ENCODE results near the gene OR51B4.
"Not testable (repeated sequence)": the region's sequence is repeated elsewhere in the genome, so short reads cannot be mapped to it uniquely, and the experiment has no call there.

OR51B4 gene

GRCh38 chr11:5339771-5340322 lies 38.1 kb upstream of the OR51B4 start:
- no peak for TF ChIP-seq CTCF (IDR thresholded peaks at IDR 0.05; ENCODE audit: low read depth, low read length)
- H3K4me3 ChIP-seq (ENCODE audit: low read depth, low read length), result no peak overlapping the region

GRCh38 chr11:5337253-5337652 lies 35.5 kb upstream of the OR51B4 start:
- not testable (repeated sequence) for H3K4me3 ChIP-seq (ENCODE audit: low read depth, low read length)

GRCh38 chr11:5336331-5336730 lies 34.6 kb upstream of the OR51B4 start:
- no peak overlapping the region for H3K4me3 ChIP-seq (ENCODE audit: low read depth, low read length)
- no peak for TF ChIP-seq CTCF (IDR thresholded peaks at IDR 0.05; ENCODE audit: low read depth, low read length)

GRCh38 chr11:5335170-5335569 lies 33.4 kb upstream of the OR51B4 start:
- TF ChIP-seq CTCF (IDR thresholded peaks at IDR 0.05; ENCODE audit: low read depth, low read length), result no peak
- no peak overlapping the region for H3K4me3 ChIP-seq (ENCODE audit: low read depth, low read length)

- no peak within 1 kb of the TSS for H3K4me3 ChIP-seq (ENCODE audit: low read depth, low read length)
- TF ChIP-seq CTCF (IDR thresholded peaks at IDR 0.05; ENCODE audit: low read depth, low read length), result no peak
Observed at GRCh38 chr11:5324197-5324596, 22.5 kb upstream of the OR51B4 start, which contains the start of gene OR51B2. Gene OR51B2 (minus strand): TSS chr11:5324297. CDS start chr11:5324297, 0 bp downstream.

- TF ChIP-seq CTCF (IDR thresholded peaks at IDR 0.05; ENCODE audit: low read depth, low read length), result no peak
- H3K4me3 ChIP-seq (ENCODE audit: low read depth, low read length), result no peak overlapping the region
Observed at GRCh38 chr11:5317292-5317691, 15.5 kb upstream of the OR51B4 start.

GRCh38 chr11:5313326-5314023 lies 11.7 kb upstream of the OR51B4 start:
- H3K4me3 ChIP-seq (ENCODE audit: low read depth, low read length), result not testable (repeated sequence)

GRCh38 chr11:5310423-5310822 lies 8.7 kb upstream of the OR51B4 start:
- TF ChIP-seq CTCF (IDR thresholded peaks at IDR 0.05; ENCODE audit: low read depth, low read length), result no peak
- no peak overlapping the region for H3K4me3 ChIP-seq (ENCODE audit: low read depth, low read length)

All from WI38 (cell line).